Measurements from ENCODE around the gene GGTA1.

DNA sequence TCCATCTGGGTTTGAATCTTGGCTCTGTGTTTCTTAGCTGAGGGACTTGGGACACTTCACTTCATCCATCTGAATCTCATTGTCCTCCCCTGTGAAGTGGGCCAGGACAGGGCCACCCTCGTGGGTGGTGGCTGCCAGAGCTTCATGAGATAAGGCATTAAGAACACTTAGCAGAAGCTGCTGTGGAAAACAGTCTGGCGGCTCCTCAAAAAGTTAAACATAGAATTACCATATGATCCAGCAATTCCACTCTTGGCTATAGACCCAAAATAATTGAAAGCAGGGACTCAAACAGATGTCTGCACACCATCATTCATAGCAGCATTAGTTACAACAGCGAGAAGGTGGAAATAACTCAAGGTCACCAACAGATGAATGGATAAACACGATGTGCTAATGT lies 42.4 kb upstream of the GGTA1 start:
- TF ChIP-seq, protein P1, sequence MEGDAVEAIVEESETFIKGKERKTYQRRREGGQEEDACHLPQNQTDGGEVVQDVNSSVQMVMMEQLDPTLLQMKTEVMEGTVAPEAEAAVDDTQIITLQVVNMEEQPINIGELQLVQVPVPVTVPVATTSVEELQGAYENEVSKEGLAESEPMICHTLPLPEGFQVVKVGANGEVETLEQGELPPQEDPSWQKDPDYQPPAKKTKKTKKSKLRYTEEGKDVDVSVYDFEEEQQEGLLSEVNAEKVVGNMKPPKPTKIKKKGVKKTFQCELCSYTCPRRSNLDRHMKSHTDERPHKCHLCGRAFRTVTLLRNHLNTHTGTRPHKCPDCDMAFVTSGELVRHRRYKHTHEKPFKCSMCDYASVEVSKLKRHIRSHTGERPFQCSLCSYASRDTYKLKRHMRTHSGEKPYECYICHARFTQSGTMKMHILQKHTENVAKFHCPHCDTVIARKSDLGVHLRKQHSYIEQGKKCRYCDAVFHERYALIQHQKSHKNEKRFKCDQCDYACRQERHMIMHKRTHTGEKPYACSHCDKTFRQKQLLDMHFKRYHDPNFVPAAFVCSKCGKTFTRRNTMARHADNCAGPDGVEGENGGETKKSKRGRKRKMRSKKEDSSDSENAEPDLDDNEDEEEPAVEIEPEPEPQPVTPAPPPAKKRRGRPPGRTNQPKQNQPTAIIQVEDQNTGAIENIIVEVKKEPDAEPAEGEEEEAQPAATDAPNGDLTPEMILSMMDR (IDR thresholded peaks at IDR 0.05) = no peak
- TF ChIP-seq EP300 (IDR thresholded peaks at IDR 0.05) (no peak), POLR2A (IDR thresholded peaks at IDR 0.05; ENCODE audit: low read depth) (no peak)
